T-helper 9 cell (primary cell): ENCODE measurements around the gene MYH13.

Experiments
- DNase-seq: peaks from one replicate; pipeline ENCODE4 v3.0.0-alpha.2; 2020
- total RNA-seq, 2 donors: gene quantifications; one replicate each; lab custom pipeline; 2026; lab: John Stamatoyannopoulos, UW

MYH13 gene
- total RNA-seq: 0 reads per million in 2 donors

GRCh38 chr17:10372906-10373305 lies at the start of gene MYH13:
MYH13 (minus strand) TSS chr17:10373006; CDS start chr17:10364530, 8,476 bp downstream.
- DNase-seq: no peak

- no peak for DNase-seq
Measured at GRCh38 chr17:10421900-10422542, 49.2 kb upstream of the MYH13 start, which contains the start of gene MYH8. MYH8 (minus strand) TSS chr17:10421950; CDS start chr17:10420227, 1,723 bp downstream.

- no peak for DNase-seq
Measured at GRCh38 chr17:10421211-10421610, 48.4 kb upstream of the MYH13 start.

- DNase-seq: no peak
Measured at GRCh38 chr17:10420811-10421210, 48.0 kb upstream of the MYH13 start.

GRCh38 chr17:10417431-10417830 lies 44.6 kb upstream of the MYH13 start:
- DNase-seq: no peak

- no peak for DNase-seq
Measured at GRCh38 chr17:10415161-10415560, 42.4 kb upstream of the MYH13 start.

DNA sequence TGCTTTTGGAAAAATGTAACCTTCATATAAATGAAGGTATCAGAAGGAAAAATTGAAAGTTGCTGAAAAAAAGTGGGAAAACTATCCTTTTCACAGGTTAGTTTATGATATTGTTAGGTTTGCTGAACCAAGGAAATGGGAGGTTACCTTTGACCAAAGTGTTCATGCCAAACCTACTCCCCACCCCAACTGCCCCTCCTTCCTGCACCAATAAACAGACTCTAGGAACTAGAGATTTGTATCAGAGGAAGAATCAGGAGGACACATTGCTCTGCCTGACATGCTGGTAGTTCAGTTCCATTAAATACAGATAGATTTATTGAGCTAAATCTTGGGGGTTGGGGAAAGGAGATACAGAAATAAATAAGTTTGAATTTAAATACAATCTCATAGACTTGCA lies 30.8 kb upstream of the MYH13 start:
- DNase-seq: no peak

GRCh38 chr17:10398352-10398751 lies 25.5 kb upstream of the MYH13 start:
- no peak for DNase-seq

GRCh38 chr17:10396524-10397163 lies 23.8 kb upstream of the MYH13 start:
- DNase-seq: no peak

DNA sequence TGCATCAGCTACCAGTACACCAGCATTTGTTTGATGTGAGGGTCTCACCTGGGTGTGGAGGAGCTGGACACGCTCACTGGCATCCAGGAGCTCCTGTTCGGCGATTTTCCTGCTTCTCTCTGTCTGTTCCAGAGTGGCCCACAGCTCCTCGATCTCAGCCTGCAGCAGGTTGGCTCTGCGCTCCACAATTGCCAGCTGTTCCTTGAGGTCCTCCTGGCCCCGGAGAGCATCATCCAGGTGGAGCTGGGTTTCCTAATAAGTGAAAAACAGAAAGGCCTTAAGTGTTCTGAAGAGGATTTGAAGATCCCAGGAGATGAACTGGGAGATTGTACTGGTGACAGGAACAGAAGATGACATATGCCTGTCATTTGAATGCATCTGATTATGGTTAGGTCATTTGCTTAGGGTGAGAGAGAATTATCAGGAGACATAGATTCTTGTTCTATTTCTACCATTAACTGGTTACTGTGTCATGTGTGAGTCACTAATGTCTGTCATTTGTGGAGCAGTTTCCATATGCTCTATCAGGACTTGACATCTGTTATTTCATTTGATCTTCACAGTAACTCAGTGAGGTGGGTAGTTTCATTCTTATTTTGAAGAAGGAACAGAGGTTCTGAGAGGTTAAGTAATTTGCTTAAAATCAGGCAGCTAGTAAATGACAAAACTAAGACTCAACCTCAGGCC lies 21.5 kb upstream of the MYH13 start:
- no peak for DNase-seq

DNA sequence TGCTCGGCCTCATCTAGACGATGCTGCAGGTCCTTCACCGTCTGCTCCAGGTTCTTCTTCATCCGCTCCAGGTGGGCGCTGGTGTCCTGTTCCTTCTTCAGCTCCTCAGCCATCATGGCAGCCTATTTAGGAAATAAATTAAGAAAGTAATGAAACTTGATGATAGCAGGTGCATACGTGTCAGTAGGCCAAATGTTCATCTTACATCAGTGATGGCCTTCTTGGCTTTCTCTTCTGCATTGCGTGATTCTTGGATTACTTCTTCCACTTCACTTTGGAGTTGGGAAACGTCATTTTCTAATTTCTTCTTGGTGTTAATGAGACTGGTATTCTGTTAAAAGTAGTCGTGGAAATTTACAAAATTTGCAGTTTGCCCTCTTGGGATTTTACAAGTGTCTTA lies 20.1 kb upstream of the MYH13 start:
- DNase-seq: no peak

- DNase-seq: no peak
Measured at GRCh38 chr17:10385871-10386270, 13.1 kb upstream of the MYH13 start.

DNA sequence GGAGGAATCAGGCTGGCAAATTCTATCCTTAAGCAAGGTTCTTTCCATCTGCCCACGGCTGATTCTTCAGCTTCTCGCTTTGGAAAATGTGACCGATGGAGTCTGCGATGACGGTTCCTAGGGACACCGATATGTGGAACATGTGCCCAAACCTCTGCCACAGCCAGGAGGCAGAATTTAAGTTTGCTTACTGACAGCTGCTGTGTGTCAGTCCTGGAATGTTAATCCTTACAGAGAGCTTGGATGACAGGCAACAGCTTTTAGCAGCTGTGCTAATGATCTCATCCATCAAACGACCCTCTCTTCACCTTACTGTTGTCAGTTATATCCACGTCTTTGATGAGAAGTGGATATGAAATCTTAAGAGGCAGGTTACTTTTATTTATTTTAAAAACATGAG lies 11.4 kb upstream of the MYH13 start:
- DNase-seq: no peak

GRCh38 chr17:10380631-10381408 lies 8.0 kb upstream of the MYH13 start:
- DNase-seq: no peak

GRCh38 chr17:10370016-10370608 lies 2.7 kb downstream of the MYH13 start:
- DNase-seq: no peak

DNA sequence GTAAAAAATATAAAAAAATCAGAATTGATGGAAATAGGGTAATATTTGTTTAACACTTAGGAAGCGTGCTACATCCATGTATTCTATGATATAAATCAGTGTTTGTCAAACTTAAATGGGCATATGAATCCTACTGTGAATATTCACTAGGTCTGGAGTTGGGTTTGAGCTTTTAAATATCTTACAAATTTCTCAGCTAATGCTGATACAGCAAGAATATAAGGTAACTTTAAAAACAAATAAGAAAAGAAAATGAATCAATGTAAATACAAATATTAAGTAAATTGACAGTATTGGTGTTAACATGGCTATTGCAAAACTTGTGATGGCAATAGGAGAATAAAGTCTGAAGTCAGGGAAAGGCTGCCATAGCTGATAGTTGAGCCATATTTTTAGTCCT lies 3.6 kb downstream of the MYH13 start:
- DNase-seq: no peak

GRCh38 chr17:10368561-10368960 lies 4.2 kb downstream of the MYH13 start:
- DNase-seq: no peak

- no peak for DNase-seq
Measured at GRCh38 chr17:10360578-10360977, 12.2 kb downstream of the MYH13 start.

GRCh38 chr17:10357768-10358167 lies 15.0 kb downstream of the MYH13 start:
- DNase-seq: no peak

DNA sequence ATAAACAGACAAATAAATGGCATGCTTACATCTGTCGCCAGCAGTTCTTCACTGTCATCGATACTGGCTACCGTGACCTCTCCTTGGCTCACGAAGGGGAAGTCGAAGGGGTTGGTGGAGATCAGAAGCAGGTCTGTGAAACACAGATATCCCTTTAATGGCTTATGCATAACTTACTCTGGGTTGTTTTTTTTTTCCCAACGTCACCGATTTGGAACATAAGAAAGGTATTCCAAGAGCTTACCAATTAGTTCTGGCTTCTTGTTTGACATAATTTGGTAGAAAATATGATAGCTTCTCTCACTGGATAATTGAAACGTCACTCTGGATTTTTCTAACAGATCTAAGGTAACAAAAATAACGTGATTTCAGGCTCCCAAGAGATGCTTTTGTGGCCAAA lies 18.2 kb downstream of the MYH13 start:
- DNase-seq: no peak

- no peak for DNase-seq
Measured at GRCh38 chr17:10352893-10353292, 19.9 kb downstream of the MYH13 start.

DNA sequence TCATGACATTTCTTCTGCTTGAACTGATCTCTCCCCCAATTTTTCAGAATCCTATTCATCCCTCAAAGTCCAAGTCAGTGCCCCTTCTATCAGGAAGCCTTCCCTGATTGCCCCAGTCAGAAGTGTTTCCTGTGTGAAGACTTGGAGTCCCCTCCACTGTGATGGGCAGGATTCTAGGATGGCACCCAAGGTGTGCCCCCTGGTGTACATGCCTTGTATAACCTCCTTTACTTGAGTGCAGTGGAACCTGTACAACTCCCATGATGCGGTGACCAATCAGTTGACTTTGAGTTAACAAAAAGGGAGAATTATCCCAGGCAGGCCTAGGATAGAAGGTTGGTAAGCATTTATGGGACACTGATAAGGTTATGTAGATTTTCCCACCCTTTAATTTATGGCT lies 23.4 kb downstream of the MYH13 start:
- no peak for DNase-seq

DNA sequence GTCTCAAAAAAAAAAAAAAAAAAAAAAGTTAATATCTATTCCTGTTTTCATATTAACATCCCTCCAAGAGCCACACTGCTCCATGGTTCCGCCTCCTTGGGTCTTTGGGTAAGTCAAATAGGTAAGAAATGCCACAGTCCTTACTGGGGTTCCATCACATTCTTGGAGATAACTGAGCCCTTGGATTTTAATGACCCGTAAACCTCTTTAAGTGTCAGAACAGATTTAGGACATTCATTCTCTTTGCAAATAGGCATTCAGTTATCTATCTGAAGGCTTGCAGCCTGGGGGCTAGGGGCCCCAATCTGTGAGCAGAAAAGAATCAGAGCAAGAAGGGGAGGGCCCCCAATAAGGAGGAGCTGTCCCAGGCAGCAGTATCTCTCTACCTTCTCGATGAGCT lies 28.0 kb downstream of the MYH13 start:
- DNase-seq: no peak
